Liver (tissue), 3 donors: ENCODE results near the gene PPARA.

Source experiments
- GABPA ChIP-seq, 2 donors: IDR thresholded peaks in 1 of 2; conservative IDR thresholded peaks in 1 of 2; 2 replicates each; pipeline ENCODE4 v1.6.1; 2016; ENCODE audit warnings: antibody characterized with exemption in 2 of 2, mild to moderate bottlenecking in 1 of 2, moderate library complexity in 1 of 2
- JUND ChIP-seq, 2 donors: IDR thresholded peaks; 2 replicates each; pipeline ENCODE4 v1.6.1; 2016; ENCODE audit warnings: antibody characterized with exemption in 2 of 2
- RAD21 ChIP-seq, 2 donors: IDR thresholded peaks; 2 replicates each; pipeline ENCODE4 v1.6.1; 2016; ENCODE audit warnings: antibody characterized with exemption in 2 of 2, mild to moderate bottlenecking in 2 of 2
- REST ChIP-seq: IDR thresholded peaks from 2 replicates; pipeline ENCODE4 v1.6.1; 2016; ENCODE audit warnings: antibody characterized with exemption, mild to moderate bottlenecking
- TAF1 ChIP-seq: conservative IDR thresholded peaks from 2 replicates; pipeline ENCODE4 v1.6.1; 2016; ENCODE audit warnings: antibody characterized with exemption, mild to moderate bottlenecking
- TF ChIP-seq, protein P1 (sequence below): fragments of 150-350 bp; IDR thresholded peaks from 2 replicates; pipeline ENCODE4 v1.5.1; 2017; ENCODE audit warnings: improper control_type of control experiment, low read depth, low read length; ENCODE audit not compliant: missing input control
- donor health status: healthy.
- donor health status: healthy.

GRCh38 chr22:46260038-46260437 lies 109.7 kb downstream of the PPARA start:
- no peak for TF ChIP-seq JUND (IDR thresholded peaks at IDR 0.05)
- TF ChIP-seq GABPA (IDR thresholded peaks at IDR 0.05 in 1 of 2, conservative IDR thresholded peaks at IDR 0.05 in 1 of 2), result no peak
- no peak for TF ChIP-seq REST
- TF ChIP-seq, protein P1, sequence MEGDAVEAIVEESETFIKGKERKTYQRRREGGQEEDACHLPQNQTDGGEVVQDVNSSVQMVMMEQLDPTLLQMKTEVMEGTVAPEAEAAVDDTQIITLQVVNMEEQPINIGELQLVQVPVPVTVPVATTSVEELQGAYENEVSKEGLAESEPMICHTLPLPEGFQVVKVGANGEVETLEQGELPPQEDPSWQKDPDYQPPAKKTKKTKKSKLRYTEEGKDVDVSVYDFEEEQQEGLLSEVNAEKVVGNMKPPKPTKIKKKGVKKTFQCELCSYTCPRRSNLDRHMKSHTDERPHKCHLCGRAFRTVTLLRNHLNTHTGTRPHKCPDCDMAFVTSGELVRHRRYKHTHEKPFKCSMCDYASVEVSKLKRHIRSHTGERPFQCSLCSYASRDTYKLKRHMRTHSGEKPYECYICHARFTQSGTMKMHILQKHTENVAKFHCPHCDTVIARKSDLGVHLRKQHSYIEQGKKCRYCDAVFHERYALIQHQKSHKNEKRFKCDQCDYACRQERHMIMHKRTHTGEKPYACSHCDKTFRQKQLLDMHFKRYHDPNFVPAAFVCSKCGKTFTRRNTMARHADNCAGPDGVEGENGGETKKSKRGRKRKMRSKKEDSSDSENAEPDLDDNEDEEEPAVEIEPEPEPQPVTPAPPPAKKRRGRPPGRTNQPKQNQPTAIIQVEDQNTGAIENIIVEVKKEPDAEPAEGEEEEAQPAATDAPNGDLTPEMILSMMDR, result no peak
- TF ChIP-seq RAD21 (IDR thresholded peaks at IDR 0.05), result no peak
- no peak for TF ChIP-seq TAF1
